CD4-positive, alpha-beta T cell treated with Interleukin-6 at 100 ng/mL for 8 hours (primary cell): ENCODE results near the gene ADGRL3.

ENCODE experiments used
- DNase-seq: peaks from one replicate; pipeline ENCODE4 v3.0.0-alpha.2; 2020; ENCODE audit warnings: mixed read lengths, low spot score

Gene ADGRL3

DNA sequence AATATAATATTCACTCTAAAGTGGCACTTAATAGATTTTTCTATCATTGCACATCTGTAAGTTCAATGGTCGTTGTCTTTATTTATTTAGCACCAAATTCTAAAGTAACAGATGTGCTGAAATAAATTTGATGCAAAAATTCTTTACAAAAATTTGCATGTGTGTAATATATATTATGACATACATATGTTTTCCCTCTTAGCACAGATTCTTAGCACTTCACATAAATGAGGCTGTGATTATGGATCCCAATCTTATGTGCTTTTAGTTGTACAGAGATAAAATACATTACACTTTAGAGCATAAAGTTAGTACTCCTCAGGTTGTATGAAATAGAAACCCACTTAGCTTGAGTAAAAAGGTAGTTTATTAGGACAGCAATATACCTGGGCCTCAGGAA is 915.1 kb downstream of the ADGRL3 start:
- DNase-seq = no peak

GRCh38 chr4:62117886-62118285 is 917.8 kb downstream of the ADGRL3 start:
- DNase-seq = no peak

DNA sequence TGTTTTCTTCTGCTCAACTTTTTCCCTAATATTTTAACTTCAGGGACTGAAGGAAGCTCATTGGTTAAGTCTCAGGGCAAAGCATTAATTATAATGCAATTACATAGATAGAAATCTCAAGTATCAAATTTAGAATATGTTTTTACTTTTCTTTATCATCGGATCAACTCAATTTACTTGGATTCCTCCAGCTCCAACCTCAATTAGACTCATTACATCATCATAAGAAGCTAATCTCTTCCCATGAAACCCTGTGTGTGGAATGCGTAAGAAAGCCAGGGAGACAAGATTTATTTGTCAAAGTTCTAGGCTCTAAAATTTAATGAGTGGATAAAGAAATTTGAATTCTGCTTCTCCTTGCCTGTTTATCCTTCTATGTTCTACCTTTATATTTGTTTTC is 918.4 kb downstream of the ADGRL3 start:
- DNase-seq = no peak

GRCh38 chr4:62119195-62119594 is 919.1 kb downstream of the ADGRL3 start:
- no peak for DNase-seq

GRCh38 chr4:62126064-62126732 is 926.1 kb downstream of the ADGRL3 start:
- DNase-seq = no peak
